Panc1 (cell line): ENCODE data around the gene HOXC6.

Experiments
- CTCF ChIP-seq: fragments of 450-650 bp; IDR thresholded peaks from 2 replicates; pipeline ENCODE4 v1.5.1; 2017; ENCODE audit warnings: mild to moderate bottlenecking
- POLR2AphosphoS5 ChIP-seq: IDR thresholded peaks from 2 replicates; pipeline ENCODE4 v1.6.1; 2012; ENCODE audit warnings: mild to moderate bottlenecking, low read depth, low read length, moderate library complexity

DNA sequence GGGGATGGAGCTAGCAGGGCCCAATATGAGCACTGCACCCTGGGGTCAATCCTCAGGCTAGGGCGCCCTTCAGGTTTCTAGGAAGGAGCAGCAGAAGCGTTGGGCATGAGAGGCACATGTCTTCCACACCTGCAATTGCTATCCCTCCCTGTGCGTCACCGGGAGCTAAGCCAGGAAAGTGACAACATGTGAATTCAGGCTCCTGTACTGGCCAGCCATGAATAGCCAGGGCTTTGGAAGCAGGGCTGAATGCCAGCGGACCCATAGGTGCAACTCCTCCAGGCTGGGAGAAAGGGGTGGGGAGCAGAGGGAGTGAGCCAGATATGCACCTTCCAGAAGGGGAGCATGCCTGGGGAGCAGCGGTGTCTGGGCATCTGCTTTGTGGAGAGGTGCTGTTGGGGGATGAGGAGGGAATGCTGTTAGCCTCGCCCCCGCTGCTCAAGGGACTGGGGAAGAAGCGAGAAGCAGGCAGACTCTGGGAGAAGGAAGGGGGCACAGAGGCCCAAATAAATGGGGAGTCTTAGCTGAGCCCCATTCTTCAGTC lies 10.7 kb downstream of the HOXC6 start:
- TF ChIP-seq CTCF (no peak), POLR2AphosphoS5 (no peak; the same call in 1 of the 2 replicates)
